ENCODE results near the gene PNN.

- TF ChIP-seq, protein P1, sequence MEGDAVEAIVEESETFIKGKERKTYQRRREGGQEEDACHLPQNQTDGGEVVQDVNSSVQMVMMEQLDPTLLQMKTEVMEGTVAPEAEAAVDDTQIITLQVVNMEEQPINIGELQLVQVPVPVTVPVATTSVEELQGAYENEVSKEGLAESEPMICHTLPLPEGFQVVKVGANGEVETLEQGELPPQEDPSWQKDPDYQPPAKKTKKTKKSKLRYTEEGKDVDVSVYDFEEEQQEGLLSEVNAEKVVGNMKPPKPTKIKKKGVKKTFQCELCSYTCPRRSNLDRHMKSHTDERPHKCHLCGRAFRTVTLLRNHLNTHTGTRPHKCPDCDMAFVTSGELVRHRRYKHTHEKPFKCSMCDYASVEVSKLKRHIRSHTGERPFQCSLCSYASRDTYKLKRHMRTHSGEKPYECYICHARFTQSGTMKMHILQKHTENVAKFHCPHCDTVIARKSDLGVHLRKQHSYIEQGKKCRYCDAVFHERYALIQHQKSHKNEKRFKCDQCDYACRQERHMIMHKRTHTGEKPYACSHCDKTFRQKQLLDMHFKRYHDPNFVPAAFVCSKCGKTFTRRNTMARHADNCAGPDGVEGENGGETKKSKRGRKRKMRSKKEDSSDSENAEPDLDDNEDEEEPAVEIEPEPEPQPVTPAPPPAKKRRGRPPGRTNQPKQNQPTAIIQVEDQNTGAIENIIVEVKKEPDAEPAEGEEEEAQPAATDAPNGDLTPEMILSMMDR (IDR thresholded peaks at IDR 0.05) = no peak
- TF ChIP-seq POLR2A (IDR thresholded peaks at IDR 0.05) = no peak
These were observed 44.0 kb downstream of the PNN start for GRCh38 chr14:39219075-39219499.

Data from tibial nerve (tissue), 3 donors.